NCI-H128 (cell line): ENCODE results near the gene SLC22A7.
"Not testable (repeated sequence)": the region's sequence is repeated elsewhere in the genome, so short reads cannot be mapped to it uniquely, and the experiment has no call there.

Experiments used
- DNase-seq: peaks from one replicate; lab custom pipeline; 2025; ENCODE audit not compliant: unreplicated experiment; lab: John Stamatoyannopoulos, UW

Gene SLC22A7

DNA sequence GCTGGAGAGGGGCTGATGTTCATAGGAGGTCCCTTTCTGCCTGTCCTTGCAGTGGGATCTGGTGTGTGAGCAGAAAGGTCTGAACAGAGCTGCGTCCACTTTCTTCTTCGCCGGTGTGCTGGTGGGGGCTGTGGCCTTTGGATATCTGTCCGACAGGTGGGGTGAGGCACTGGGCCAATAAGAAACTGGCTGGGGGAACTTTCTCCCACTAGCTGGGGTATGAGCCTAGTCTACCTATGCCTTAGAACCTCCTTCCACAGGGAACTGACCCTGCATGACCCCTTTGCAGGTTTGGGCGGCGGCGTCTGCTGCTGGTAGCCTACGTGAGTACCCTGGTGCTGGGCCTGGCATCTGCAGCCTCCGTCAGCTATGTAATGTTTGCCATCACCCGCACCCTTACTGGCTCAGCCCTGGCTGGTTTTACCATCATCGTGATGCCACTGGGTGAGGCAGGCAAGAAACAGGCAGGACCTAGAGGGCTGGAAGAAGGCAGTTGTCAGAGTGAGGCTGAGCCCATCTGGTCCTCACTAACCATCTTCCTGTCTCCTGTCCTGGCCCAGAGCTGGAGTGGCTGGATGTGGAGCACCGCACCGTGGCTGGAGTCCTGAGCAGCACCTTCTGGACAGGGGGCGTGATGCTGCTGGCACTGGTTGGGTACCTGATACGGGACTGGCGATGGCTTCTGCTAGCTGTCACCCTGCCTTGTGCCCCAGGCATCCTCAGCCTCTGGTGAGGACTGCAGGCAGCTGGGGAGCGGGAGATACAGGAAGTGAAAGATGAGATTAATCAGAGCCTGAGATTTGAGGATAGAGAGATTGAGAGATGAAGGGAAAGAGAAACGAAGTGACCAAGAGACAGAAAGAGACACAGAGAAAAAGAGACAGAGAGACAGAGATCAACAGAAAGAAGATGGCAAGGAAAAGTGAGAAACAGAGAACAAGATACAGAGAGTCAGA lies 1.6 kb downstream of the SLC22A7 start:
- no peak for DNase-seq

DNA sequence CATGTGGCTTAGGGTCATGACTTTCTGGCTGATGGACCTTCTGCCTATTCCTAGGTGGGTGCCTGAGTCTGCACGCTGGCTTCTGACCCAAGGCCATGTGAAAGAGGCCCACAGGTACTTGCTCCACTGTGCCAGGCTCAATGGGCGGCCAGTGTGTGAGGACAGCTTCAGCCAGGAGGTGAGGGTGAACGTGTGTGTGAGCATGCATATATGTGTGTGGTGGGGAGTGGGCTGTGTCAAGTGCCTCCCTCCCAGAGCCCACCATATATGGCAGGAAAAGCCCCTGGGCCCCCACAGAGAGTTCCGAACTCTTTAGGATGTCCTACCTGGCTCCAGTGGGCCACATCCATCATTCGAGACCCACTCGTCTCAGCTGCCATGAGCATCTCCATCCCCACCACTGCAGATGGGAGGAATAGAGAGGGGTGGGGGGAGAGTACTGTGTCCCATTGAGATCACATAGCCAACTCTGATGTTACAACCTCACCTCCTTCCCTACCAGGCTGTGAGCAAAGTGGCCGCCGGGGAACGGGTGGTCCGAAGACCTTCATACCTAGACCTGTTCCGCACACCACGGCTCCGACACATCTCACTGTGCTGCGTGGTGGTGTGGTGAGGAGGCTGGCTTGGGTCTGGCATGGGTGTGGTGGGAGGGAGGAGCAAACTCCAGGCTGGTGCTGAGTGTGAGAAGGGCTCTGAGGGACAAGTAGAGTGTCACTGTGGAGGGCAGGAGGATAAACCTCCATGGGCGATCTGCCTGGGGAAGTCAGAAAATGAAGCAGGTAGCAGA lies 3.2 kb downstream of the SLC22A7 start:
- DNase-seq, result no peak

DNA sequence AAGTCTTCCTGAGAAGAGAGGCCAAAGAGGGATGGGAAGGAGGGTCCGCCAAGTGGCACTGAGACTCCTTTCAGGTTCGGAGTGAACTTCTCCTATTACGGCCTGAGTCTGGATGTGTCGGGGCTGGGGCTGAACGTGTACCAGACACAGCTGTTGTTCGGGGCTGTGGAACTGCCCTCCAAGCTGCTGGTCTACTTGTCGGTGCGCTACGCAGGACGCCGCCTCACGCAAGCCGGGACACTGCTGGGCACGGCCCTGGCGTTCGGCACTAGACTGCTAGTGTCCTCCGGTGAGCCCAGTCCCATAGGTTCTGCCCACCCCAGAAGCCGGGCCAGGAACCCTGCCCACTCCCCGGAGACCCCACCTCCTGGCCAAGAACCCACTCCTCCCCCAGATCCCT lies 4.1 kb downstream of the SLC22A7 start:
- no peak for DNase-seq

DNA sequence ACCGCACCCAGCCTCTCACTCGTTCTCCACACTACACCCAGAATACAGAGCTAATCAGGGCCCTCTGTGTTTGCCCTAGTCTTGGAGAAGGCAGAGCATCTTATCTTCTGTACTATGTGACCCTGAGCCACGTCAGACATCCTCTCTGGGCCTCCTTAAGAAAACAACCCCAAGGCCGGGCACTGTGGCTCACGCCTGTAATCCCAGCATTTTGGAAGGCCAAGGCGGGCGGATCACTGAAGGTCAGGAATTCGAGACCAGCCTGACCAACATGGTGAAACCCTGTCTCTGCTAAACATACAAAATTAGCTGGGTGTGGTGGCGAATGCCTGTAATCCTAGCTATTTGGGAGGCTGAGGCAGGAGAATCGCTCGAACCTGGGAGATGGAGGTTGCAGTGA lies 4.9 kb downstream of the SLC22A7 start:
- not testable (repeated sequence) for DNase-seq

DNA sequence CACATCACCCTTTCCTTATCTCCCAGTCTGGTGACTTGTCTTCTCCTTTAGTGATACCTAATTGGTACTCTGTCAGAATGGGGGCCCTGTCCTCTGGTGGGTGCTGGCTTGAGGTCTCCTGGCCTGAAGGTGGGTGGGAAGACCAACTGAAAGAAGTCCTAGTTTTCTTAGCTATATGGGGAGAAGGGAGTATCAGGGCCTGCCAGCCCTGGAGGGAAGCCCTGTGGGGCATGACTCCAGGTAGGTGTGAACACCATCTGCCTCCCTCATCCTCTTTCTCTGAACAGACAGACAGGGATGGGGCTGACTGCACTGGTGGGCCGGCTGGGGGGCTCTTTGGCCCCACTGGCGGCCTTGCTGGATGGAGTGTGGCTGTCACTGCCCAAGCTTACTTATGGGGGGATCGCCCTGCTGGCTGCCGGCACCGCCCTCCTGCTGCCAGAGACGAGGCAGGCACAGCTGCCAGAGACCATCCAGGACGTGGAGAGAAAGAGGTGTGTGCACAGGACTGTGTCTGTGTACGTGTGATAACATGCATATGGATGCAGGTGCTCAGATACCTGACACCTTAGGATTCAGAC lies 5.8 kb downstream of the SLC22A7 start:
- no peak for DNase-seq

DNA sequence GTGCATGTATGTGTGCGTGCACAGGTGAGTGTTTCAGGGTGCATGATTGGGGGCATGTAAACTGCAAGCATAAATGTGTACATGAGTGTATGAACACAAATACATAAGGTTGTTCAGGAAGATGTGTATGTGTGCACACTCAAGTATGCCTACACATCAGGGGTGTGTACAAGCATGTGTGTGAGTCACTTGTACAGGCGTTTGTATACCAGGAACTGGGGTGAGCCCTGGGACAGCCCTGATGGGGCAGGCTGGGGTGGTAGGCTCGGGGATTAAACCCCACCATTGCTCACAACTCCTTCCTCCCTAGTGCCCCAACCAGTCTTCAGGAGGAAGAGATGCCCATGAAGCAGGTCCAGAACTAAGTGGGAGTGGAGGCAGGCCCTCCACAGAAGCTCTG lies 6.3 kb downstream of the SLC22A7 start:
- no peak for DNase-seq

DNA sequence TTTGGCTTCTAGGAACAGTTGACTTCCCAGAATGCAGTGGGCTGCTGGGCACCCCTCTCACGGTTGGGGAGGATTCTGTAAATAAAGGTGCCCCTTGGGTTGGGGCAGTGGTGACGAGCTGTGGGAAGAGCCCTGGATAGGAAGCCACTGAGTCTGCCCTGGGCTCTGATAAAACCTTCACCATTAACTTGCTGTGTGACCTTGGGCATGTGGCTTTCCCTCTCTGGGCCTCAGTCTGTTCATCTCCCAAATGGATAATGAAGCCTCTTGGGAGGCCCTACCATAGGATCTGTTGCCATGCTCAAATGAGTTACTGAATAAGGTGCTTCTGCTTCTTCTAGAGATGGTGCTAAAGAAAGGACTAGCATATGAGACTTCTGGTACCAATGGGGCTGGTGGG lies 6.8 kb downstream of the SLC22A7 start:
- no peak for DNase-seq

DNA sequence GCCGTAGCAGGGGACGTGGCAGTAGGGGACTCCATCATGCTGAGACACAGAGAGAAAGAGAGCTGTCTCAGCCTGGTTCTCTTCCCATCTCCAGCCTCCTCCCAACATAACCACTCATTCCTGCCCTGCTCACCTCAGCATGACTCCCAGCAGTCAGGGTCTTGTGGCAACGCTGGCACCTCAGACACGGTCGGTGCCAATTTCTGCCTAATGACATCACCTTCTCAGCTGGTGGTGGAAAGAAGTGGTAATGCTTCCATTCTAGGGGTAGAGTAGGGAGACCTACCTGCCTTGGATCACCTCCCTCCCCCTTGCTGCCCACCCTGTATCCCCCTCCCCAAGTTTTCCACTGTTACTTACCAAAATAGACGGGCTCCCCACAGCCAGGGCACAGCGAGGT lies 8.0 kb downstream of the SLC22A7 start:
- DNase-seq, result no peak

DNA sequence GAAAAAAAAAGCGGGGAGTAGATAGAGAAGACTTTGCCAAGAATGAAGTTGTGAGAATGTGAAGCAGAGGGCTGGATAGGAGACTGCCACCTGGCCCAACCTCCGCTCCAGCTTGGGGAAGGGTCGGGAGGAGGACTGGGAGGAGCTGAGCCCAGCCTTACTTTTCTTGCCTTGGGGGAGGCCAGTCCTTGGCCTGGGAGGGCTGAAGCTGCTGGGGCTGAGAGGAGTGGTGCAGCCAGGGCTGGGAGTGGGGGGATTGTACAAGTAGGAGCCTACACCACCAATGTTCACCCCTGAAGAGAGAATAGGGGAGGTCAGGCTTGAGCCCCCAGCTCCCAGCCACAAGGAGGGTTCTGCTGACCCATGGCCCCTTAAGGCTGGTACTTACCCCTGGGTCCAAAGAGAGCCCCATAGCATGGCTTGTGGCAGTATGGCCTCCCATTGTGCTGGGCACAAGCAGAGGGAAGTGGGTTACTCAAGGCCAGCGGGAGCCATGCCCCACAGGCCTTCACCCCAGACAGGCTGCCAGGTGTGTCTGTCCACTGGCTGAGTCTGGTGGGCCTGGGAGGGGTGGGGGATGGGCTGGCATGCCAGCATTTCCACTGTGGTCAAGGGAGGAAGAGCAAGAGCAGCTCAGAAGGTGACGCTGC lies 9.5 kb downstream of the SLC22A7 start:
- no peak for DNase-seq

DNA sequence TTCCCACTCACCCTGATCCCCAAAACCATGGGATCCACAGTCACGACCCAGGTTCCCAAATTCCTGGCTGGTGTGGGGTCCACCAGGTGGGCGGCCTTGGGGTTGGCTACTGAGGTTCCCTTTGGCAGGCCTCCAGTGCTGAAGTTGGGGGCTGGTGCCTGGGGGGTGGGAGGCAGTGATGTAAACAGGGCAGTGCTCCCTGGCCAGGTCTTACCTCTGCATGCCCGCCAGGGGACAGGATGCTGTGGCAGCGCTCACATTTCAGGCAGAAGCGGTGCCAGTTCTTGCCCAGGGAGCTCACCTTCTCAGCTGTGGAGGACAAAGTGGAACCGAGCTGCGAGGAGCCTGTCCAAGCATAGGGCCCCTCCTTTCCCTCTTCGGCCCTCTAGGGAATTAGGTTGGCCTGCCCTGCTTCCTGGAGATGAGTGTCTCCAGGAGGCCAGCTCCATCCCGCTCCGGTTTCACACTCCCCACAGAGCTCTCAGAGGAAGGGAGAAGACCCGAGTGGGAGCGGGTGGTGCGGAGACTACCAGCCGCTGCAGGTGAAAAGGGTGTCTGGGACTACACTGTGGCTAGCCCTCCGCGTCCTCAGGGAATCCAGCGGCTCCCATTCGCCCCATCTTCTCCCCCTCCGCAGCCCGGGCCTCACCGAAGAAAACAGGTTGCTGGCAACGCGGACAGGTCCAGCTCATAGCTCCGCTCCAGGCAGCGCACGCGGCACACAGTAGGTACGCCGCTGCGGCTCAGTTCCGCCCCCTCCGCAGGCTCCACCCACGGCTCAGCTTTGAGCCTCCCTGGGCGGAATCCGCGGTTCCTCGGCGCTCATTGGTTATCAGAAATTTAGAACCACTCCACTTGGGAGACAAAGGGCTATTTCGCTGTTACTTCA lies 10.3 kb downstream of the SLC22A7 start, which contains the start of gene CRIP3:
CRIP3 (minus strand) TSS at position 726 of the 889 bp plus-strand sequence; CDS start at position 692, 34 bp downstream.
- peak; percentile 19 for DNase-seq

DNA sequence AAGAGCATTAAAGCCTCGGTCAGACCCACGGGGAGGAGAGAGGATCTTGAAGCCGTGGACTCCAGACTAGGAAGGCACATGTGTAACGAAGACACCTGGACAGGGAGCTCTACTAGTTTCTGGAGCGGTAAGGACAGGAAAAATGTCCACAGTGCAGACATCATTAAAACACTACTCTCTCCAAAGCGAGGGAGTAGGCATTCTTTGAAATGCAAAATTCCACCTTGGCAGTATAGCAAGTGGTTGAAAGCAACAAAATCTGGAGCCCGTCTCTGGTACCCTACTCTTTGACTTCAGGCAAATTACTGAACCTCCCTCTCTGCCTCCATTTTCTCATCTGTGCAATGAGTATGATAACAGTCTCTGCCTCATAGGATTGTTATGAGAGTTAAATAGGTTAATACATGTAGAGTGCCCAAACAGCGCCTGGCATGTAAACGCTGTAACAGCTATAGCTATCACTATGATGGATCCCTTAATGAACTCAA lies 11.0 kb downstream of the SLC22A7 start:
- DNase-seq, result no peak

DNA sequence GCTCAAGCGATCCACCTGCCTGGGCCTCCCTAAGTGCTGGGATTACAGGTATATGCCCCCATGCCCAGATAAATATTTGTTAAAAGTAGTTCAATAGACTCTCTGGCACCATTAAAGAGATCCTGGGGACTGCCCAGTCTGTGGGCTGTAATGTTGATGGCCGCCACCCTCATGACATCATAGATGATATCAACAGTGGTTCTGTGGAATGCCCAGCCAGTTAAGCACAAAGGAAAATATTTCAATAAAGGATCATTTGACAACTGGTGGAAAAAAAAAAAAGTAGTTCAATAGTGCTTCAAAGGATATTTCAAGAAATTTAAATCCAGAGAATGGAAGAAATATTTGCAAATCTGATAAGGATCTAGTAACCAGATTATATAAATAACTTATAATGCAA lies 12.1 kb downstream of the SLC22A7 start:
- DNase-seq, result no peak

DNA sequence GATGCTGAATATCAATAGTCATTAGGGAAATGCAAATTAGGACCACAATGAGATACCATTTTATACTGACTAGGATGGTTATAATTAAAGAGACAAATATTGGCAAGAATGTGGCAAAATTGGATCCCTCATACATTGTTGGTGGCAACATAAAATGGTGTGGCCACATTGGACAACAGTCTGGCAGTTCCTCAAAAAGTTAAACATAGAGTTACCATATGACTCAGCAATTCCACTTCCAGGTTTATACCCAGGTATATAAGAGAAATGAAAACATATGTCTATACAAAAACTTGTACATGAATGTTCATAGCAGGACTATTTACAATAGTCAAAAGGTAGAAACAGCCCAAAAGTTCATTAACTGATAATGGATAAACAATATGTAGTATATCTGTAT lies 12.6 kb downstream of the SLC22A7 start:
- no peak for DNase-seq

DNA sequence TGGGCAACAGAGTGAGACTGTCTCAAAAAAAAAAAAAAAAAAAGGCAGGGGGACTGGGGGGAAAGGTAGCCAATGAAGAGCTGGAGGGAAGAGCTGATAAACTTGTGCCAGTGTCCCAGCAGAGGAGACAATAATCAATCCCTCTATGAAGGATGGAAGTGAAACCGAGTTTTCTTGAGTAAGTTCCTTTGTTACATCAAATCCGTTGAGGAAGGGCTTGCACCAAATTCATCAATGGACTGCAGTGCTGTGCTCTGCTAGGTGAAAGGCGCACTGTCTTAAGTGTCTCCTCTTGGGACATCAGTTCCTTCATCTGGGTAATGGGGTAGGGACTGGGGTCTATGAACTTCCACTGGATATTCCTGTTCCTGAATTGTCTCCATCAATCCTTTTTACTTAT lies 13.6 kb downstream of the SLC22A7 start:
- no peak for DNase-seq

DNA sequence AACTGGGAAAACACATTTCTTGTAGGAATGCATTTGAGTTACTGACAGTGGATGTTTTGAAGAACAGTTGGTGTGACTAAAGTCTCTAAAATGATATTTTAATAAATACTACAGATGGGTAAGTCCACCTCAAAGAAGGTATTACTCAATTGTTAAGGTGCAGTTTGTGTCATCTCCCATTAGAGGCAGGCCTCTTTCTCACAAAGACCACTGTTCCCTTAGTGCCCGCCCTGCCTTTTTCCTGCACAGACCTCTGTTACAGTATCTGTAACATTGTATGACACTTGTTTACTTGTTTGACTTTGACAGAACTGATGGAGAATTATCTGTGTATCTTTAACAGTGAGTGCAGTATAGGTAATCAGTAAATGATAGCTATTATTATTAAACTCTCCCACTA lies 15.8 kb downstream of the SLC22A7 start:
- DNase-seq, result no peak

DNA sequence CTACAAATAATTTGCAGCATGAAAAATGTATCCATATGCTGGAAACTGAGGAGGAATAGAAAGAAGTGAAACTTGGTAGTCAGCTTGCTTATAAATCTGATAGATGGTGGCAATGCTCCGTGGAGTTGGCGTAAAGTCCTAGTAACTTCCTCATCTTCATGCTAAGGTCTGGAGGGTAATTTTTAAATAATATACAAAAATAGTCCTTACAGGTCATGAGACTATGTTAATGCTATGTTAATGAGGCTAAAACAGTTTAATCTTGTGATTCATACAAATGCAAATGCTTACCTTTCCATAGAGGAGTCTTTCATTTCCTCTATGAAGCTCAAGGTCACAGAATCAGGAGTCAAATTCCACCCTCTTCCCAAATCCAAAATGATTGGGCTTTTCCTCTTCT lies 20.0 kb downstream of the SLC22A7 start:
- no peak for DNase-seq

DNA sequence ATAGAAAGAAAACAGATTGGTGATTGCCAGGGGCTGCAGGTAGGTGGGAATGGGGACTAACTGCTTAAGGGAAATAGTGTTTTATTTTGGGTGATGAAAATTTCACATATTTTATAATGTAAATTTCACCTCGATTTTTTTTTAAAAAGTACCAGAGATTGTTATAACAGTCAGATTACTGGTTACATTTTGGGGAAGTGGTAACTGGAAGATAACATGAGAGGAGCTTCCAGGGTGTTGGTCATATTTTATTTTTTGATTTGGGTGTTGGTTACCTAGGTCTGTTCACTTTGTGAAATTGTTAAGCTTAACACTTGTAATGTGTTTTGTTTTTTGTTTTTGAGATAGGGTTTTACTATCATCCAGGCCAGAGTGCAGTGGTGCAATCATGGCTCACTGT lies 27.8 kb downstream of the SLC22A7 start:
- no peak for DNase-seq

DNA sequence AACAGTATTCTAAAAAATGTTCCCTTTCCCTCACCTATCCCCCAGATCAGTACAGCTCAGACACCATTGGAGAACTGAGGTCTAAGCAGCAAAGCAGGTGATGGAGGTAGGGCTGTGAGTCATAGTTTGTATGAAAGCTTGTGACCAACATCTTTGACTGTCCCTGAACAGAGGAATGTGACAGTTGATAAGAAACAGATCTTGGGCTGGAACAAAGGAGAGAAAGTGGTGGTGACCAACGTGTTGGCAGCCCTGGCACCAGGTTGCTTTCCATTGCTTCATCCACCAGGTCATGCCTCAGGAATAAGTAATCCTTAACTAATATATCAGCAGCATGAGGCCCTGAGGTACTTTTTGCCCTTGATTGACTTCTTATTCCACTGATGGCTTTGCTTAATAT lies 30.5 kb downstream of the SLC22A7 start:
- no peak for DNase-seq

DNA sequence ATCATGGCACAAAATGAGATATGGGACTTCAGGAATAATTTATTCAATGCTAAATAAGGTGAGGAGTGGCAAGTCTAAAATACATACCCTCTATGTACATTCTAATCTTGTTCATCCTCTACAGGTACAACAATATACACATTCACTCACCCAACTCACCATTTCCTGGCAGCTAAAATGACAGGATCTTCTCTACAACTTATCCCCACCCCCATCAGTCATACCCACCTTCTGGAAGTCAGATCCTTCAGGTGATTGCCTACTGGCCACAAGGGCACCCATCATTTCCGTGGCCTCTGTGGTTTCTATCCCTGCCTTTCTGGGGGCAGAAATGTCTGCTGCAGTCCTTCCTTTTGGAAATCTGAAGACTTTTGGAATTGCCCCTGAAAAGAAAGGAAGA lies 33.4 kb downstream of the SLC22A7 start:
- no peak for DNase-seq

DNA sequence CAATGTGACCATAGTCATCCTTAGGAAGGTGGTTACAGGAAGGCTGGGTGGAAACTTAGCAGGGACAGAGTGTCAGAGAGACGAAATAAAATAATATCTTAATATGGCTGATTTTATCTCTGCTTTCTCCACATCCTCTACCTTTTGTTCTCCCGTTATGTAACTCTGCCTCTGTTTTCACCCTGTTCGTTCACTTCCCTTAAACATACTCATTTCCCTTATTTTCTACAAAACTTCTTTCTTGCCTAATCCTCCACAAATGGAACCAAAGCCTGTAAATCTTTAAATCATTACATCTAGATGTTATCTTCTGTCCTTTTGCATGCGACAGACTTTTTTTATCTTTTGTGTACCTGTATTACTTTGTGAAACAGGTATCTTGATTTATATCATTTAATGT lies 33.8 kb downstream of the SLC22A7 start:
- no peak for DNase-seq
